Measurements from ENCODE around the gene PPIC. TPM values are rescaled to one million over a fixed set of nuclear protein-coding genes. Genes with fewer than 3 reads are reported as not detected.
A peak's percentile ranks its signal among the peaks of the same experiment; 100 is the strongest.

Gene PPIC
- total RNA-seq (2014; rRNA removed; shearing (Covaris generic)), result not detected in 2 replicates
- not detected in 2 replicates for total RNA-seq (2022)
- Bru-seq, nascent RNA, result not detected
- BruChase-seq, experiment 1, labeled RNA remaining after a 6-hour chase, result not detected
- BruChase-seq, experiment 2, labeled RNA remaining after a 2-hour chase, result percentile 8 among the genes with signal in this experiment
- long read RNA-seq, result 0 reads

DNA sequence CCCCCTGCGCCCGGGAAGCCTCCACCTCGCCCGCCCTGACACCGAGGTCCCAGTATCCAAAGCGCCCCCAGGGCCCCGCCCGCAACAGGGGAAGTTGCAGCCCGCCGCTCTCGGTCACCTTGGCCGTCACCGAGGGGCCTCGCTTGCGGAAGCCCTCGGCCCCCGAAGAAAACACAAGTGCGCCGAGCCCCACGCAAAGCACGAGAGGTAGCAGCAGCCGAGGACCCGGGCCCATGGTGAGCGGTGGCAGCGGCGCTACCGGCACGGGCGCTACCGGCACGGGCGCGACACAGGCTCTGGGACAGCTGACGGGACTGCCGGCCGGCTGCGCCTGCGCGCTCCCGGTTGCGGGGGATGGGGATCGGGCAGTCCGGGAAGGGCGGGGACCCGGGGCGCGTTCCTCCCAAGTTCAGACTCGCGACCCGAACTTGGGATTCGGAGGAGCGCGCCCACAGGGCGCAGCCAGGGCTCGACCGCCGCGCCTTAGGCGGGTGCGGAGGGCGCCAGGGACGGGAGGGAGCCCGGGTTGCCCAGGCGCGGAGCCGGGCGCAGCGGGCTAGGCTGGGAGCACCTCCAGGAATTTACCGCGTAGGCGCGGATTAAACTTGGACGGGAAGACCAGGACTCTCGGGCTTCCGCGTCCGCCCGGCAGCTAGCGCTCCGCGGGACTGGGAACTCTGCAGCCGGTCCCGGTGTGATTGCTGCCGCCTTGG lies at the start of gene PPIC:
TSS of gene PPIC (minus strand) at position 335 of the 713 bp plus-strand sequence. CDS start at position 235, 100 bp downstream.
- H3K9me3 ChIP-seq (ENCODE audit: low read length), result no peaks in the 10 kb centered on the region
- BruUV-seq (replicated peaks), result no TSS peak
- H3K9me2 ChIP-seq (ENCODE audit: insufficient read depth, low read length), result no peaks in the 10 kb centered on the region
- no peaks in the 10 kb centered on the region for H4K20me1 ChIP-seq (ENCODE audit: insufficient read depth, low read length)
- no peak within 1 kb of the TSS for H3K27ac ChIP-seq (ENCODE audit: low read depth, low read length, poor library complexity, severe bottlenecking)
- no peak within 1 kb of the TSS for H3K4me2 ChIP-seq (ENCODE audit: low read length)
- no peak within 1 kb of the TSS for H3K4me3 ChIP-seq (ENCODE audit: low read depth, low read length, poor library complexity, severe bottlenecking)
- no peak within 1 kb of the TSS for H2AFZ ChIP-seq (ENCODE audit: low read length)
- no peak for DNase-seq (ENCODE audit: low spot score)
- TF ChIP-seq, protein P1, sequence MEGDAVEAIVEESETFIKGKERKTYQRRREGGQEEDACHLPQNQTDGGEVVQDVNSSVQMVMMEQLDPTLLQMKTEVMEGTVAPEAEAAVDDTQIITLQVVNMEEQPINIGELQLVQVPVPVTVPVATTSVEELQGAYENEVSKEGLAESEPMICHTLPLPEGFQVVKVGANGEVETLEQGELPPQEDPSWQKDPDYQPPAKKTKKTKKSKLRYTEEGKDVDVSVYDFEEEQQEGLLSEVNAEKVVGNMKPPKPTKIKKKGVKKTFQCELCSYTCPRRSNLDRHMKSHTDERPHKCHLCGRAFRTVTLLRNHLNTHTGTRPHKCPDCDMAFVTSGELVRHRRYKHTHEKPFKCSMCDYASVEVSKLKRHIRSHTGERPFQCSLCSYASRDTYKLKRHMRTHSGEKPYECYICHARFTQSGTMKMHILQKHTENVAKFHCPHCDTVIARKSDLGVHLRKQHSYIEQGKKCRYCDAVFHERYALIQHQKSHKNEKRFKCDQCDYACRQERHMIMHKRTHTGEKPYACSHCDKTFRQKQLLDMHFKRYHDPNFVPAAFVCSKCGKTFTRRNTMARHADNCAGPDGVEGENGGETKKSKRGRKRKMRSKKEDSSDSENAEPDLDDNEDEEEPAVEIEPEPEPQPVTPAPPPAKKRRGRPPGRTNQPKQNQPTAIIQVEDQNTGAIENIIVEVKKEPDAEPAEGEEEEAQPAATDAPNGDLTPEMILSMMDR (conservative IDR thresholded peaks at IDR 0.05; ENCODE audit: low read length), result no peak
- no peak for TF ChIP-seq EZH2phosphoT487 (IDR thresholded peaks at IDR 0.05; ENCODE audit: borderline replicate concordance, low read depth, low read length)
- H3K4me1 ChIP-seq (ENCODE audit: insufficient read depth, low read length, poor library complexity, severe bottlenecking), result no peaks in the 10 kb centered on the region
- ChIA-PET CTCF (ENCODE audit: unreplicated experiment) (no interaction called here), POLR2A (no interaction called here)
- intact Hi-C loops (cut with micrococcal nuclease; ENCODE audit: unreplicated experiment), result no loop called here
- no peaks in the 10 kb centered on the region for H3K79me2 ChIP-seq (ENCODE audit: insufficient read depth, low read depth, low read length)
- H3K36me3 ChIP-seq (ENCODE audit: insufficient read depth, low read length), result no peaks in the 10 kb centered on the region

DNA sequence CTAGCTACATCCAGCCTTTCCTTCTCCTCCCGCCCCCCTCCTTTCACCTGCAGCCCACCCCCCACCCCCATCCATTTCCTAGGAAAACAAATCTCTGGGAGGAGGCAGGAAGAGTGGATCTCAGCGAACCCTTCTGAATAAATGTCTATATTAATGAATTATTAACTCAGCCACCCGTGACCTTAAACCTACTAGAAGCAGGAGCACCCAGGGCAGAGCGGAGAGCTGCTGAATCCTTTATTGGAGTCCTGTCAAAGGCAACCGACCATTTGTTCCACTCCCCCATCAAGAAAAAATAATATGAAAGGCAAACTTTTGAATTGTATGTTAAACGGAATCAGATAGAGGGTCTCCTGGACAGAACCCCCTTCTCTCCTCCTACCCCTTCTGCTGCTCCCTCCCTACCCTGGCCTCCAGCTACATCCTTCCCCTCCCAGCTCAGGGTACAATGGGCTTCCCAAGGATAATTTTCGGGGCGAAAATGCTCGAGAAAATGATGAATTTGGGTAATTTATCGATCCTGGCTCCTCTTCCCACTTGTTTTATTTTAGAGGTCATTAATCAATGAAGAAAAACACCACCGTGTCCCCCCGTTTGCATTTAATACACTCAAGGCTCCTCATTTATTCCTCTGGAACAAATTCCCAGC lies 49.2 kb upstream of the PPIC start:
- BruUV-seq (replicated peaks), result no TSS peak
- Histone ChIP-seq H3K36me3 (ENCODE audit: insufficient read depth, low read length) (no peaks in the 10 kb centered on the region), H3K9me2 (ENCODE audit: insufficient read depth, low read length) (no peaks in the 10 kb centered on the region), H3K27ac (ENCODE audit: low read depth, low read length, poor library complexity, severe bottlenecking) (no peak overlapping the region), H3K9me3 (ENCODE audit: low read length) (no peaks in the 10 kb centered on the region), H2AFZ (ENCODE audit: low read length) (no peak overlapping the region), H3K4me1 (ENCODE audit: insufficient read depth, low read length, poor library complexity, severe bottlenecking) (no peaks in the 10 kb centered on the region), H3K79me2 (ENCODE audit: insufficient read depth, low read depth, low read length) (no peaks in the 10 kb centered on the region), H4K20me1 (ENCODE audit: insufficient read depth, low read length) (no peaks in the 10 kb centered on the region), H3K4me2 (ENCODE audit: low read length) (no peak overlapping the region), H3K4me3 (ENCODE audit: low read depth, low read length, poor library complexity, severe bottlenecking) (no peak overlapping the region)
- intact Hi-C loops (cut with micrococcal nuclease; ENCODE audit: unreplicated experiment), result no loop called here
- ChIA-PET POLR2A (interaction anchor here (0.6 kb wide), 2 partner anchors 139 to 591 kb away, joined by 4 read pairs; no protein-coding TSS in a partner anchor), CTCF (ENCODE audit: unreplicated experiment) (no interaction called here)
- DNase-seq (ENCODE audit: low spot score), result no peak
- TF ChIP-seq, protein P1 (conservative IDR thresholded peaks at IDR 0.05; ENCODE audit: low read length), result no peak
- no peak for TF ChIP-seq EZH2phosphoT487 (IDR thresholded peaks at IDR 0.05; ENCODE audit: borderline replicate concordance, low read depth, low read length)

Data from OCI-LY7 (cell line).